Measurements from ENCODE around the gene ATM.
"Not testable (repeated sequence)": the region's sequence is repeated elsewhere in the genome, so short reads cannot be mapped to it uniquely, and the experiment has no call there.

The ATM gene

GRCh38 chr11:108221911-108222573, 825 bp upstream of the ATM start:
- no peak for DNase-seq (ENCODE audit: low spot score)

- DNase-seq (ENCODE audit: low spot score): no peak
Measured at GRCh38 chr11:108223348-108224149, 682 bp downstream of the ATM start.

- no peak for DNase-seq (ENCODE audit: low spot score)
Measured at GRCh38 chr11:108224366-108224765, 1.5 kb downstream of the ATM start.

DNA sequence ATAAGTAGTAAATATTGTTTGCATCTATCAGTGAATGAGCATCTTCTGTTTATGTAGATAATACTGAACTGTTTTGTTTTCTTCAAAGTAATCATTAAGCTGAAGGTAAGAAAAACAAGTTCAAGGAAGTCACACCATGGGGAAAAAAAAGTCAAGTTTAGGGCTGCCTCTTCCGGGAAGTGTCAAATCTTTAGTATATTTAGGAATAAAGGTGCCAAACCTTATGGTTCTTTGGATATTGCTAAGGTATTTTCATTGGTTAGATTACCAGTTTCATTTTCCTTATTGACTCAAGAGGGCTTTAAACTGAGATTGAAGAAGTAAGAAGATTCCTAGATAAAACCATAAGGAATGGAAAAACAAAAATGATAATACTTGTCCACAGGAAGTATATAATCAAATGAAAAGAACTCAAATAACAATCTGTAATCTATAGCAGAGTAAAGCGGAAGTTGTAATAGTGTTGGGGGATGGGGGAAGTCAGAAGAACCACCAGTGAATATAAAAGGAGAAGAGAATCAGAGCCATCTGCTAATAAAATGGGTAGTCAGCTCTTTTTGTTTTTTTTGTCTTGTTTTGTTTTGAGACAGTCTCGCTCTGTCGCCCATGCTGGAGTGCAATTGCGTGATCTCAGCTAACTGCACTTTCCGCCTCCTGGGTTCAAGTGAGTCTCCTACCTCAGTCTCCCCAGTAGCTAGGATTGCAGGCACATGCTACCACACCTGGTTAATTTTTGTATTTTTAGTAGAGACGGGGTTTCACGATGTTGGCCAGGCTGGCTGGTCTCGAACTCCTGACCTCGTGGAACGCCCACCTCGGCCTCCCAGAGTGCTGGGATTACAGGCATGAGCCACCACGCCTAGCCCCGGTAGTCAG, 2.3 kb downstream of the ATM start:
- DNase-seq (ENCODE audit: low spot score): no peak

DNA sequence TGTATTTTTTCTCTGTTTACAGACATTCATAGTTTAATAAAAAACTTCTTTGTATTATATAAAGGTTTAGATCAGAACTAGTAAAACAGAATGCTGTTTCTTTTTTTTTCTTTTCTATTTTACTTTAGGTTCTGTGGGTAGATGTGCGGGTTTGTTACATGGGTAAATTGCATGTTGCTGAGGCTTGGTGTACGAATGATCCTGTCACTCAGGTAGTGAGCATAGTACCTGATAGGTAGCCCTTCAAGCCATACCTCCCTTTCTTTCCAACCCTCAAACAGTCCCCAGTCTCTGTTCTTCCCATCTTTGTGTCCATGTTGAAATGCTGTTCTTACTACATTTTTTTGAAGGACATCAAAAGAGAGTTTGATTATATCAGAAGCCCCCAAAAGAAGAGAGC, 3.2 kb downstream of the ATM start:
- DNase-seq (ENCODE audit: low spot score): no peak

- DNase-seq (ENCODE audit: low spot score): no peak
Measured at GRCh38 chr11:108228251-108228650, 5.4 kb downstream of the ATM start.

- DNase-seq (ENCODE audit: low spot score): no peak
Measured at GRCh38 chr11:108233277-108233945, 10.5 kb downstream of the ATM start.

DNA sequence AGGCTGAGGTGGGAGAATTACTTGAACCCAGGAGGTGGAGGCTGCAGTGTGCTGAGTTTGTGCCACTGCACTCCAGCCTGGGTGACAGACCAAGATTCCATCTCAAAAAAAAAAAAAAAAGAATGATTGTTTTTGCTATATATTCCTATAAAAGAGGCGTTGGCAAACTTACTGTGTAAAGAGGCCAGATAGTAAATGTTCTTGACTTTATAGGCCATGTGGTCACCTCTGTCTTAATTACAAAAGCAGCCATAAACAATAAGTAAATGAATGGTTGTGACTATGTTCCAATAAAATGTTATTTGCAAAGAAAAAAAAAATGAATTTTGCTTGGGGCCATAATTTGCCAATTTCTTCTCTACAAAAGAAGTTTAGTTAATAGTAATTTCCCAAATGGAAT, 12.3 kb downstream of the ATM start:
- DNase-seq (ENCODE audit: low spot score): no peak

DNA sequence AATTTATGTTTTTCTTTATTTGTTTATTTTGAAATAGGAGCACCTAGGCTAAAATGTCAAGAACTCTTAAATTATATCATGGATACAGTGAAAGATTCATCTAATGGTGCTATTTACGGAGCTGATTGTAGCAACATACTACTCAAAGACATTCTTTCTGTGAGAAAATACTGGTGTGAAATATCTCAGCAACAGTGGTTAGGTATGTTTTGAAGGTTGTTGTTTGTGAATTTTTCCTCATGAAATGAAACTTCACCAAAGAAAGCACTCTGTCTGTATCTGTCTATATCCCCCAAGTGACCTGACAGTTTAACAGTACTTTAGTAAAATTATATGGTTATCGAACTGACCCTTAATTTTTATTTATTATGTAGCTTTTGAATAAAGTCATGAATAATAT, 12.8 kb downstream of the ATM start:
- DNase-seq (ENCODE audit: low spot score): no peak

- DNase-seq (ENCODE audit: low spot score): no peak
Measured at GRCh38 chr11:108237058-108237481, 14.2 kb downstream of the ATM start.

- DNase-seq (ENCODE audit: low spot score): no peak
Measured at GRCh38 chr11:108239076-108239475, 16.2 kb downstream of the ATM start.

DNA sequence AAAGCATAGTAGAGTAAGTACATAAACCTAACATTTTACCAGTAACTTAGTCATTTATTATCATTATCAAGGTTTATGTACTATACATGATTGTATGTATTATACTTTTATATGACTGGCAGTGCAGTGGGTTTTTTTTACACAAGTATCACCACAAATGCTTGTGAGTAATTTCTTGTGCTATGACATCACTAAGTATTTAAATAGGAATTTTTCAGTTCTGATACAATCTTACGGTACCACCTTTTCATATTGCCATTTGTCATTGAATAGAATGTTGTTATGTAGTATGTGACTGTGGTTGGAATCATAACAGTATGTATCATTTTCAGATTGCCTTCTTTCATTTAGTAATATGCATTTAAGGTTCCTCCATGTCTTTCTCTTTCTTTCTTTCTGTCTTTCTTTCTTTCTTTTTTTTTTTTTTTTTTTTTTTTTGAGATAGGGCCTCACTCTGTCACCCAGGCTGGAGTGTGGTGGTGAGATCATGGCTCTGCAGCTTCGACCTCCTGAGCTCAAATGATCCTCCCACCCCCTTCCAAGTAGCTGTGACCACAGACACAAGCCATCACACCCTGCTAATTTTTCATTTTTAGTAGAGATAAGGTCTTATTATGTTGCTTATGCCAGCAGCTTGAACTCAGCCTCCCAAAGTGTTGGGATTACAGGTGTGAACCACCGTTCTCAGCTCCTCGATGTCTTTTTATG, 18.6 kb downstream of the ATM start:
- DNase-seq (ENCODE audit: low spot score): no peak

DNA sequence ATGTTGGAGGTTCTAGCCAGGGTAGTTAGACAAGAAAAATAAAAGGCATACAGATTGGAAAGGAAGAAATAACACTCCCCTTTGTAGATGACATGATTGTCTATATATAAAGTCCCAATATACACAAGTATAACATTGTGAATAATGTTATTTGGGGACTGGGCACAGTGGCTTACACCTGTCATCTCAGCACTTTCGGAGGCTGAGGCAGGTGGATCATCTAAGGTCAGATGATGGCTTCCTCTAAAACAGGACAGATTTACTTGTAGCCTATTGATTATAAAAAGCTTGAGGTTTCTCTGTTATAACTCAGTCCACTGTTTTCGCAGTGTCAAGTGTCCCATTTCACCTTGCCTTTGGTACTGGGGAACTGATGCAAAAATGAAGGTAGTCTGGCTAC, 19.6 kb downstream of the ATM start:
- no peak for DNase-seq (ENCODE audit: low spot score)

DNA sequence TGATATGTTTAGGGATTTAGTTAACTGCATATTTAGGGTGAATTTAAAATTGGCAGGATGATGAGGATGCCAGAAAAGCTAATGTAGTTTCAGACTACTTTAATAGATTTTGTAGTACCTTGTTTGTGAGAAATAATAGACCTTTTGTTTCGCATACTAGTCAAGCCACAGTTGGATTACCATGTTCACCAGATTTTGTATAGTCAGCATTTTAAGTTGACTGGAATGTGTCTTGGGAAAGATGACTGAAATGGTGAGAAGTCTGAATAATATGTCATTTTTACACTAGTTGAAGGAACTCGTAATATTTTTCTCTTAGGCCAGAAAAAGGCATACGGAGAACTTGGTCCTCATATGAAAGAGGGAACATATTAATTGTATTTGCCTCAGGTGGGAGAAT, 23.4 kb downstream of the ATM start:
- no peak for DNase-seq (ENCODE audit: low spot score)

- DNase-seq (ENCODE audit: low spot score): no peak
Measured at GRCh38 chr11:108246885-108247284, 24.0 kb downstream of the ATM start.

- DNase-seq (ENCODE audit: low spot score): no peak
Measured at GRCh38 chr11:108253176-108253575, 30.3 kb downstream of the ATM start.

DNA sequence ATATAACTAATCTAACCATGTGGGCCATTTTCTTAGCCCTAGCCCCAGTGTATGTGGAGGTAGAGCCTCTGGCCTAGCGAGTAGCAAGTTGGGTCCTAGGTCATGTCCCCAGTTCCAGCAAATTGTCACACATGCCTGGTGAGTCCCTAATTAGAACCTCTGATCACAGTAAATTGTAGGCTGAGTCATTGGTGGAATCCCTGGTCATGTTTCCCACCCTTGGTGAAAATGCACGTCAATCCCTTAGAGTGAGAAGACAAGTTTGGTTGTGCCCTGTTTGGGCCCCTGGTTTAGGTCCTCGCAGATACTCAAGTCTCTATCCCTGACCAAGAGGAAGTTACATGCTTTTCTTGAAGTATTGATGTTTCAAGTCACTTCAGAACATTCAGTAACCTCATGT, 46.7 kb downstream of the ATM start:
- no peak for DNase-seq (ENCODE audit: low spot score)

- DNase-seq (ENCODE audit: low spot score): not testable (repeated sequence)
Measured at GRCh38 chr11:108276985-108277616, 54.2 kb downstream of the ATM start.

DNA sequence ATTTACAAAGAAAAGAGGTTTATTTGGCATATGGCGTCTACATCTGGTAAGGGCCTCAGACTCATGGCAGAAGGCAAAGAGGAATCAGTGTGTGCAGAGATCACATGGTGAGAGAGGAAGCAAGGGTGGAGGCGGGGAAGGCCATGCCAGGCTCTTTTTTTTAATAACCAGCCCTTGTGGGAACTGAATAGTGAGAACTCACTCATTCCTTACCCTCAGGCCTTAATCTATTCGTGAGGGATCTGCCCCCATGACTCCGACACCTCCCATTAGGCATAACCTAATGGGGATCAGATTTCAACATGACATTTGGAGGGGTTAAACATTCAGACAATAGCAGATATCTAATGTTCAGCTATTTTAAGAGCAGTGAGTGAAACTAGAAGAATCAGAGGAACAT, 55.7 kb downstream of the ATM start:
- DNase-seq (ENCODE audit: low spot score): no peak

- no peak for DNase-seq (ENCODE audit: low spot score)
Measured at GRCh38 chr11:108278954-108279353, 56.1 kb downstream of the ATM start.

- no peak for DNase-seq (ENCODE audit: low spot score)
Measured at GRCh38 chr11:108286370-108286769, 63.5 kb downstream of the ATM start.
